HG02885 (cell line): Measurements from ENCODE around the gene QSER1.

Experiments used
- ATAC-seq: cut with Tn5 transposase; IDR thresholded peaks from one replicate; pipeline ENCODE4 v1.9.1; 2021; ENCODE audit warnings: mild to moderate bottlenecking; ENCODE audit not compliant: unreplicated experiment, poor library complexity

QSER1 gene

GRCh38 chr11:32987851-32988250, 95.2 kb downstream of the QSER1 start:
- ATAC-seq: no peak

- no peak for ATAC-seq
Measured at GRCh38 chr11:32990481-32990880, 97.9 kb downstream of the QSER1 start.

- ATAC-seq: no peak
Measured at GRCh38 chr11:32991427-32991826, 98.8 kb downstream of the QSER1 start.

- ATAC-seq: no peak
Measured at GRCh38 chr11:32991898-32992297, 99.3 kb downstream of the QSER1 start.

GRCh38 chr11:33000181-33000580, 107.6 kb downstream of the QSER1 start:
- no peak for ATAC-seq

- ATAC-seq: no peak
Measured at GRCh38 chr11:33001281-33001680, 108.7 kb downstream of the QSER1 start.

- no peak for ATAC-seq
Measured at GRCh38 chr11:33001751-33002542, 109.3 kb downstream of the QSER1 start.

GRCh38 chr11:33005175-33005574, 112.6 kb downstream of the QSER1 start:
- no peak for ATAC-seq

- no peak for ATAC-seq
Measured at GRCh38 chr11:33006010-33006409, 113.4 kb downstream of the QSER1 start.

- no peak for ATAC-seq
Measured at GRCh38 chr11:33013755-33014154, 121.1 kb downstream of the QSER1 start.

GRCh38 chr11:33015621-33016551, 123.3 kb downstream of the QSER1 start, which contains the start of gene DEPDC7:
DEPDC7 (plus strand) TSS chr11:33015878; CDS start chr11:33015956, 78 bp downstream.
- ATAC-seq: peak; percentile 63

- no peak for ATAC-seq
Measured at GRCh38 chr11:33016654-33017053, 124.0 kb downstream of the QSER1 start.

- no peak for ATAC-seq
Measured at GRCh38 chr11:33017478-33017877, 124.9 kb downstream of the QSER1 start.

GRCh38 chr11:33017965-33018364, 125.4 kb downstream of the QSER1 start:
- no peak for ATAC-seq

- ATAC-seq: no peak
Measured at GRCh38 chr11:33018840-33019239, 126.2 kb downstream of the QSER1 start.

GRCh38 chr11:33021501-33021900, 128.9 kb downstream of the QSER1 start:
- ATAC-seq: no peak

GRCh38 chr11:33021937-33022336, 129.3 kb downstream of the QSER1 start:
- no peak for ATAC-seq

GRCh38 chr11:33025339-33025722, 132.7 kb downstream of the QSER1 start:
- no peak for ATAC-seq

- ATAC-seq: no peak
Measured at GRCh38 chr11:33027233-33027632, 134.6 kb downstream of the QSER1 start.

- ATAC-seq: no peak
Measured at GRCh38 chr11:33027846-33028536, 135.4 kb downstream of the QSER1 start.

GRCh38 chr11:33028537-33028914, 135.9 kb downstream of the QSER1 start:
- no peak for ATAC-seq
